Measurements from ENCODE around the gene SF3B2. TPM values are rescaled to one million over a fixed set of nuclear protein-coding genes. Genes with fewer than 3 reads are reported as not detected.

The SF3B2 gene
- total and polyA plus RNA-seq, 9 of the 15 experiments (the other 6 are each of a cell fraction or from before 2014, with no cell fraction given) = 58.3 to 248 (median 157) TPM

DNA sequence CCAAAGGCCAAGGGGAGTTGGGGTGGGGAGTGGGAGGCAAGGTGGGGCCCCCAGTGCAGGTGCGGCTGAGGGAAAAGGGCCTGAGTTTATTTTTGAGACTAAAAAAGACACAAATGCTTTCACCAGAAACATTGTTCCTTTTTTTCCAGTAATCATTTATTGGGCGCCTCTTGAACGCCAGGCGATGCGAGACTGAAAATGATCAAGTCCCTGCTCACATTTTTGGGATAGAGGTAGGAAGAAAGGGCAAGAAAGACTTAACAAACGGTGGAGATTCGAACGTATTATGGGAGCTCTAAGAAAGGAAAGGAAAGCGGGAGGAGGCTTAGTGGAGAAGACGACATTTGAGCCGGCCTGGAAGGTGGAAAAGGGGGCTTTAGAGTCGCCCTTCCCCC lies 796 bp upstream of the SF3B2 start:
- in situ Hi-C loops (cut with MboI) (no loop called here), intact Hi-C loops (cut with micrococcal nuclease) (no loop called here)
- H3K4me1 ChIP-seq (replicated peaks in 1 of 2; ENCODE audit: control insufficient read depth in 2 of 2, insufficient read depth in 2 of 2, low read length in 2 of 2) = peaks cover 16 to 33% of the 10 kb centered on the region in 2 experiments
- peaks cover 36% of the 10 kb centered on the region for H3K36me3 ChIP-seq (ENCODE audit: control insufficient read depth, insufficient read depth, low read length)
- H3K27me3 ChIP-seq (ENCODE audit: control insufficient read depth in 2 of 2, insufficient read depth in 2 of 2, low read length in 2 of 2) = no peaks in the 10 kb centered on the region
- H3K79me2 ChIP-seq (ENCODE audit: control insufficient read depth, insufficient read depth, low read length) = peaks cover 31% of the 10 kb centered on the region
- TF ChIP-seq, protein P1, sequence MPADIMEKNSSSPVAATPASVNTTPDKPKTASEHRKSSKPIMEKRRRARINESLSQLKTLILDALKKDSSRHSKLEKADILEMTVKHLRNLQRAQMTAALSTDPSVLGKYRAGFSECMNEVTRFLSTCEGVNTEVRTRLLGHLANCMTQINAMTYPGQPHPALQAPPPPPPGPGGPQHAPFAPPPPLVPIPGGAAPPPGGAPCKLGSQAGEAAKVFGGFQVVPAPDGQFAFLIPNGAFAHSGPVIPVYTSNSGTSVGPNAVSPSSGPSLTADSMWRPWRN (IDR thresholded peaks at IDR 0.05; ENCODE audit: low read depth) = no peak
- TF ChIP-seq CHD1 (IDR thresholded peaks at IDR 0.05; ENCODE audit: low read length) (peak; percentile 47), KDM4B (IDR thresholded peaks at IDR 0.05; ENCODE audit: borderline replicate concordance in 2 of 2, low read depth in 1 of 2) (no peak), MTA2 (IDR thresholded peaks at IDR 0.05; ENCODE audit: low read depth) (no peak), SMARCA4 (IDR thresholded peaks at IDR 0.05) (peak; percentile 28; the same call in 1 of the 2 replicates), NFYB (IDR thresholded peaks at IDR 0.05; ENCODE audit: extremely low read depth, insufficient read length) (no peak)
- no peaks in the 10 kb centered on the region for H3K9me3 ChIP-seq (replicated peaks; ENCODE audit: control insufficient read depth, insufficient read depth, low read depth, low read length)
- peak overlapping the region; percentile 87 for H2AFZ ChIP-seq (ENCODE audit: low read depth, low read length)
- BruUV-seq (replicated peaks) = TSS peak; percentile 97
- peak overlapping the region; percentile 98 for H3K9ac ChIP-seq (ENCODE audit: insufficient read depth in 1 of 2, low read depth in 2 of 2, low read length in 2 of 2)
- H3K27ac ChIP-seq (ENCODE audit: extremely low read depth, low read depth, low read length) = peak overlapping the region; percentile 85
- H3K9me1 ChIP-seq (ENCODE audit: control insufficient read depth, insufficient read depth, low read length) = no peaks in the 10 kb centered on the region
- peak overlapping the region; percentile 93 for H3K4me2 ChIP-seq (ENCODE audit: insufficient read depth, low read length)
- 7% methylated on average over 11 of the region's 12 CpGs for WGBS (ENCODE audit: insufficient coverage, low coverage, missing lambda C conversion rate)
- peak overlapping the region; percentile 89 for H3K4me3 ChIP-seq
- no peak for ATAC-seq
- no peak for FAIRE-seq
- ChIA-PET POLR2A (interaction anchor here (0.6 to 4.8 kb wide), 9 partner anchors 8 to 428 kb away, joined by 3 to 32 read pairs (median 4); partner anchors contain the start of genes CATSPER1 and MUS81), CTCF (ENCODE audit: low intra/inter-chr PET ratio) (no interaction called here)
- no peaks in the 10 kb centered on the region for H4K20me1 ChIP-seq (replicated peaks; ENCODE audit: control insufficient read depth, insufficient read depth, low read length)
- no peak for DNase-seq (ENCODE audit: extremely low read depth in 1 of 4, low spot score in 3 of 4)

Measured in K562 (cell line).